HepG2 (cell line): Measurements from ENCODE around the gene TNP2. TPM values are rescaled to one million over a fixed set of nuclear protein-coding genes. Genes with fewer than 3 reads are reported as not detected.

Experiments
- AHDC1 ChIP-seq: sonication (generic); formaldehyde crosslinking; IDR thresholded peaks from 2 replicates; pipeline ENCODE4 v1.5.1; 2020; ENCODE audit warnings: mild to moderate bottlenecking, missing genetic modification reagents, borderline replicate concordance
- E2F2 ChIP-seq: sonication (generic); formaldehyde crosslinking; IDR thresholded peaks from 2 replicates; pipeline ENCODE4 v1.4.0; 2020; ENCODE audit warnings: missing genetic modification reagents, borderline replicate concordance
- FIP1L1 ChIP-seq: fragments of 200-400 bp; formaldehyde crosslinking; IDR thresholded peaks from 2 replicates; pipeline ENCODE4 v1.6.1; 2018; ENCODE audit warnings: low read depth, mild to moderate bottlenecking, low read length, moderate library complexity, borderline replicate concordance; ENCODE audit not compliant: insufficient read depth
- KLF6 ChIP-seq: IDR thresholded peaks from 2 replicates; pipeline ENCODE4 v1.8.0; 2016; ENCODE audit warnings: missing biosample characterization, missing genetic modification reagents
- KLF9 ChIP-seq: IDR thresholded peaks from 2 replicates; pipeline ENCODE4 v1.6.1; 2016; ENCODE audit warnings: low read depth
- MLX ChIP-seq: IDR thresholded peaks from 2 replicates; pipeline ENCODE4 v1.6.1; 2016
- SP140L ChIP-seq: sonication (generic); formaldehyde crosslinking; IDR thresholded peaks from 2 replicates; pipeline ENCODE4 v1.4.0; 2020; ENCODE audit warnings: missing genetic modification reagents, borderline replicate concordance
- ZBTB20 ChIP-seq: sonication (generic); formaldehyde crosslinking; IDR thresholded peaks from 2 replicates; pipeline ENCODE4 v1.8.1; 2023; ENCODE audit warnings: missing genetic modification reagents, low read depth, mild to moderate bottlenecking, borderline replicate concordance
- ZBTB40 ChIP-seq, 2 experiments: fragments of 450-650 bp in 1 of 2; sonication (generic) in 1 of 2; formaldehyde crosslinking in 1 of 2; IDR thresholded peaks; 2 replicates each; pipeline versions ENCODE4 v1.6.1 to v1.8.0; 2016 to 2022; ENCODE audit warnings: antibody characterized with exemption in 1 of 2, mild to moderate bottlenecking in 1 of 2, missing genetic modification reagents in 1 of 2
- ZFP37 ChIP-seq: sonication (generic); formaldehyde crosslinking; IDR thresholded peaks from 2 replicates; pipeline ENCODE4 v1.4.0; 2020; ENCODE audit warnings: missing genetic modification reagents, borderline replicate concordance
- ZSCAN12 ChIP-seq: sonication (generic); formaldehyde crosslinking; IDR thresholded peaks from 2 replicates; pipeline ENCODE4 v1.9.0; 2021; ENCODE audit warnings: mild to moderate bottlenecking, missing genetic modification reagents
- polyA plus RNA-seq, 8 experiments: library from polyadenylated mRNA; depleted of rRNA in 3 of 8; stranded (reverse) in 7 of 8; unstranded in 1 of 8; fragments of >200 nt; fragmentation: Illumina TruSeq in 4 of 8; extraction: Trizol in 4 of 8; gene quantifications; 2 replicates each; pipeline versions ENCODE4 v1.2.1 to v1.2.3, GENCODE V29; 2011 to 2016; ENCODE audit warnings: low read depth in 4 of 8, missing spikeins in 1 of 8, mixed read lengths in 1 of 8; ENCODE audit not compliant: insufficient read depth in 1 of 8
- total RNA-seq, 5 experiments: library from RNA; depleted of rRNA; stranded (reverse); fragments of >200 nt; fragmentation: Illumina TruSeq; extraction: Trizol; gene quantifications; 2 replicates each; pipeline ENCODE4 v1.2.3, GENCODE V29; 2016; ENCODE audit warnings: low read depth in 1 of 5

Gene TNP2
- total and polyA plus RNA-seq, 2 of the 13 experiments (the other 11 are each of a cell fraction or from before 2014, with no cell fraction given), result not detected

GRCh38 chr16:11306997-11307638 lies 38.0 kb upstream of the TNP2 start (continued):
- no peak for TF ChIP-seq ZBTB40 (IDR thresholded peaks at IDR 0.05)
- TF ChIP-seq ZBTB40 (CRISPR knock-in tag; IDR thresholded peaks at IDR 0.05), result no peak; the same call in 1 of the 2 replicates
- peak; percentile 79 for TF ChIP-seq AHDC1 (CRISPR knock-in tag)
- peak; percentile 60; the same call in 1 of the 2 replicates for TF ChIP-seq KLF6 (CRISPR knock-in tag)
- no peak for TF ChIP-seq ZBTB20 (CRISPR knock-in tag)
- TF ChIP-seq E2F2, result no peak
- peak; percentile 68; the same call in 1 of the 2 replicates for TF ChIP-seq ZFP37
- peak; percentile 91 for TF ChIP-seq KLF9 (CRISPR knock-in tag)
- TF ChIP-seq ZSCAN12 (CRISPR knock-in tag), result 0 out of 2 replicates have a peak, but pooled peaks have one; percentile 68
- TF ChIP-seq FIP1L1, result no peak
- peak; percentile 67; the same call in 1 of the 2 replicates for TF ChIP-seq SP140L (CRISPR knock-in tag)
- TF ChIP-seq MLX (CRISPR knock-in tag), result no peak
